ENCODE results near the gene FCGR2B. TPM values are rescaled to one million over a fixed set of nuclear protein-coding genes. Genes with fewer than 3 reads are reported as not detected.
"Not testable (repeated sequence)": the region's sequence is repeated elsewhere in the genome, so short reads cannot be mapped to it uniquely, and the experiment has no call there.

FCGR2B gene
- total RNA-seq, 1 experiment from 2014 or later: 0.15 TPM

GRCh38 chr1:161723459-161724141 is 60.7 kb downstream of the FCGR2B start:
- intact Hi-C loops (cut with micrococcal nuclease; ENCODE audit: unreplicated experiment) (no loop called here), in situ Hi-C loops (cut with HindIII; ENCODE audit: low pct_unique_long_range_greater_than_20kb, low sequenced_read_pairs) (no loop called here)
- no peaks in the 10 kb centered on the region for H3K9me3 ChIP-seq (ENCODE audit: control insufficient read depth, insufficient read depth, low read depth, low read length)
- ChIA-PET CTCF (no interaction called here), POLR2A (no interaction called here)
- H3K4me1 ChIP-seq (ENCODE audit: control insufficient read depth, insufficient read depth, low read length): peaks cover 3% of the 10 kb centered on the region; the same call in 1 of the 2 replicates
- DNase-seq (ENCODE audit: low read depth, low spot score) (no peak), ATAC-seq (no peak)
- BruUV-seq (replicated peaks): no TSS peak
- no peaks in the 10 kb centered on the region for H3K27me3 ChIP-seq (ENCODE audit: control insufficient read depth, insufficient read depth, low read length)
- H3K27ac ChIP-seq (ENCODE audit: low read length): no peak overlapping the region
- no peak overlapping the region for H3K4me3 ChIP-seq (ENCODE audit: low read depth in 2 of 2, low read length in 2 of 2)
- no peak for TF ChIP-seq TCF7L2 (IDR thresholded peaks at IDR 0.05; ENCODE audit: low read depth, low read length)
- TF ChIP-seq SIN3A (IDR thresholded peaks at IDR 0.05; ENCODE audit: borderline replicate concordance, insufficient read depth, low read depth, low read length): no peak
- no peak for TF ChIP-seq POLR2AphosphoS5 (IDR thresholded peaks at IDR 0.05; ENCODE audit: low read depth, low read length)
- no peak for TF ChIP-seq REST (IDR thresholded peaks at IDR 0.05; ENCODE audit: insufficient read depth in 1 of 2, low read depth in 2 of 2, low read length in 1 of 2)
- TF ChIP-seq CTCF (IDR thresholded peaks at IDR 0.05): no peak
- no peaks in the 10 kb centered on the region; the same call in 1 of the 2 replicates for H3K36me3 ChIP-seq (ENCODE audit: control insufficient read depth, insufficient read depth, low read length)

GRCh38 chr1:161725258-161725907 is 62.4 kb downstream of the FCGR2B start:
- H3K9me3 ChIP-seq (ENCODE audit: control insufficient read depth, insufficient read depth, low read depth, low read length); BruUV-seq (replicated peaks); H3K27me3 ChIP-seq (ENCODE audit: control insufficient read depth, insufficient read depth, low read length); H3K27ac ChIP-seq (ENCODE audit: low read length); POLR2A ChIA-PET; ATAC-seq; H3K4me1 ChIP-seq (ENCODE audit: control insufficient read depth, insufficient read depth, low read length); intact Hi-C loops (cut with micrococcal nuclease; ENCODE audit: unreplicated experiment); DNase-seq (ENCODE audit: low read depth, low spot score); H3K36me3 ChIP-seq (ENCODE audit: control insufficient read depth, insufficient read depth, low read length): not testable (repeated sequence)
- in situ Hi-C loops (cut with HindIII; ENCODE audit: low pct_unique_long_range_greater_than_20kb, low sequenced_read_pairs): loop anchor here (25.0 kb wide), 1 partner anchor 188 kb away; the partner anchor contains the start of gene FCGR3A
- H3K4me3 ChIP-seq (ENCODE audit: low read depth in 2 of 2, low read length in 2 of 2): peak overlapping the region; percentile 56 to 89
- CTCF ChIA-PET: interaction anchor here (2.4 kb wide), 1 partner anchor 12 kb away, joined by 9 read pairs; no protein-coding TSS in a partner anchor
